HEK293 (cell line): Measurements from ENCODE around the gene MYL6B.
A peak's percentile ranks its signal among the peaks of the same experiment; 100 is the strongest.

Source experiments
- GLIS2 ChIP-seq: fragments of 450-650 bp; formaldehyde crosslinking; IDR thresholded peaks from 2 replicates; pipeline ENCODE4 v1.5.1; 2016; ENCODE audit warnings: missing biosample characterization, missing genetic modification characterization
- MZF1 ChIP-seq: fragments of 450-650 bp; formaldehyde crosslinking; IDR thresholded peaks from 2 replicates; pipeline ENCODE4 v1.5.1; 2017; ENCODE audit warnings: missing biosample characterization, missing genetic modification characterization, borderline replicate concordance
- ZFP41 ChIP-seq: fragments of 450-650 bp; formaldehyde crosslinking; IDR thresholded peaks from 2 replicates; pipeline ENCODE4 v1.5.1; 2016; ENCODE audit warnings: missing biosample characterization, missing genetic modification characterization, borderline replicate concordance
- ZNF121 ChIP-seq: fragments of 450-650 bp; formaldehyde crosslinking; IDR thresholded peaks from 2 replicates; pipeline ENCODE4 v1.5.1; 2016; ENCODE audit warnings: missing biosample characterization, missing genetic modification characterization
- ZNF324 ChIP-seq: fragments of 450-650 bp; formaldehyde crosslinking; IDR thresholded peaks from 2 replicates; pipeline ENCODE4 v1.5.1; 2016; ENCODE audit warnings: missing biosample characterization, missing genetic modification characterization
- ZNF350 ChIP-seq: fragments of 450-650 bp; formaldehyde crosslinking; IDR thresholded peaks from 2 replicates; pipeline ENCODE4 v1.5.0; 2017; ENCODE audit warnings: missing biosample characterization, mild to moderate bottlenecking, missing genetic modification characterization
- ZNF391 ChIP-seq: fragments of 450-650 bp; formaldehyde crosslinking; IDR thresholded peaks from 2 replicates; pipeline ENCODE4 v1.5.1; 2016; ENCODE audit warnings: low read depth, missing biosample characterization, missing genetic modification characterization, borderline replicate concordance
- ZNF473 ChIP-seq: fragments of 450-650 bp; formaldehyde crosslinking; IDR thresholded peaks from 2 replicates; pipeline ENCODE4 v1.5.1; 2017; ENCODE audit warnings: missing biosample characterization, missing genetic modification characterization
- ZNF501 ChIP-seq: fragments of 450-650 bp; formaldehyde crosslinking; IDR thresholded peaks from 2 replicates; pipeline ENCODE4 v1.5.1; 2016; ENCODE audit warnings: missing biosample characterization, missing genetic modification characterization
- ZNF521 ChIP-seq: fragments of 450-650 bp; formaldehyde crosslinking; IDR thresholded peaks from 2 replicates; pipeline ENCODE4 v1.5.1; 2017; ENCODE audit warnings: missing biosample characterization, mild to moderate bottlenecking, missing genetic modification characterization
- ZNF610 ChIP-seq: fragments of 450-650 bp; formaldehyde crosslinking; IDR thresholded peaks from 2 replicates; pipeline ENCODE4 v1.5.1; 2016; ENCODE audit warnings: missing biosample characterization, missing genetic modification characterization, borderline replicate concordance
- ZNF747 ChIP-seq: fragments of 450-650 bp; formaldehyde crosslinking; IDR thresholded peaks from 2 replicates; pipeline ENCODE4 v1.5.1; 2016; ENCODE audit warnings: missing biosample characterization, missing genetic modification characterization
- TF ChIP-seq, protein P1 (sequence below): fragments of 450-650 bp; formaldehyde crosslinking; IDR thresholded peaks from 2 replicates; pipeline ENCODE4 v1.5.1; 2016; ENCODE audit warnings: missing biosample characterization, missing genetic modification characterization, borderline replicate concordance
- TF ChIP-seq, protein P2 (sequence below): fragments of 450-650 bp; formaldehyde crosslinking; IDR thresholded peaks from 2 replicates; pipeline ENCODE4 v1.5.1; 2017; ENCODE audit warnings: missing biosample characterization, missing genetic modification characterization
- TF ChIP-seq, protein P3 (sequence below): fragments of 450-650 bp; formaldehyde crosslinking; IDR thresholded peaks from 2 replicates; pipeline ENCODE4 v1.5.1; 2017; ENCODE audit warnings: missing biosample characterization, missing genetic modification characterization
- TF ChIP-seq, protein P4 (sequence below): fragments of 450-650 bp; formaldehyde crosslinking; IDR thresholded peaks from 2 replicates; pipeline ENCODE4 v1.5.1; 2016; ENCODE audit warnings: missing biosample characterization, missing genetic modification characterization
- TF ChIP-seq, protein P5 (sequence below): fragments of 450-650 bp; formaldehyde crosslinking; IDR thresholded peaks from 2 replicates; pipeline ENCODE4 v1.5.1; 2016; ENCODE audit warnings: missing biosample characterization, missing genetic modification characterization
- TF ChIP-seq, protein P6 (sequence below): fragments of 450-650 bp; formaldehyde crosslinking; IDR thresholded peaks from 2 replicates; pipeline ENCODE4 v1.5.1; 2017; ENCODE audit warnings: missing biosample characterization, missing genetic modification characterization
- TF ChIP-seq, protein P7 (sequence below): sonication (generic); formaldehyde crosslinking; IDR thresholded peaks from 2 replicates; pipeline ENCODE4 v1.8.1; 2022; ENCODE audit warnings: mild to moderate bottlenecking, moderate library complexity, missing genetic modification reagents
- TF ChIP-seq, protein P8 (sequence below): fragments of 450-650 bp; formaldehyde crosslinking; IDR thresholded peaks from 2 replicates; pipeline ENCODE4 v1.5.1; 2016; ENCODE audit warnings: missing biosample characterization, missing genetic modification characterization, borderline replicate concordance

MYL6B gene

DNA sequence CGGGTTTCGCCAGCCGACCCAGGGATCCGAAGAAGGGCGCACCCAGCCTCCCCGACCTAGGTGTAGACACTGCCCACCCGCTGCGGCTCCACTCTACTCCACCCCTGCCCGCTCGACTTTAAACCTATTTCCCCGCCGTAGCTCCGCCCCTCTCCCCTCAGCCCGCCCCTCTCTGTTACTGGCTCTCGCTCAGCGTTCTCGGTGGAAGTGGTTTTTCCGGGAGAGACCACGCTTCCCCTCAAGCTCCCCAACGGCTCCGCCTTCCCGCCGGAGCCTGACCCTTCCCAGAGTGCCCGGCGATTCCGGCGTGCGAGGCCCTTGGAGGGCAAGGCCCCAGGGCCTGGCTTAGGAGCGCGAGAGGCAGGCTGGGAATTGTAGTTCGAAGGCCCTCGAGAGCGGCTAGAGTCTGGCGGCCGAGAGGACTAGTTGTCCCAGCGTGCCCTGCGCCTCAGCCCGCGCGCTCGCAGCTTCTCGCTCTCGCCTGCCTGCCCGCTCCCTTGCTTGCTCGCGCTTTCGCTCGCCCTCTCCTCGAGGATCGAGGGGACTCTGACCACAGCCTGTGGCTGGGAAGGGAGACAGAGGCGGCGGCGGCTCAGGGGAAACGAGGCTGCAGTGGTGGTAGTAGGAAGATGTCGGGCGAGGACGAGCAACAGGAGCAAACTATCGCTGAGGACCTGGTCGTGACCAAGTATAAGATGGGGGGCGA, 48.1 kb upstream of the MYL6B start, which contains the start of gene PA2G4 (continued):
- TF ChIP-seq, protein P1, sequence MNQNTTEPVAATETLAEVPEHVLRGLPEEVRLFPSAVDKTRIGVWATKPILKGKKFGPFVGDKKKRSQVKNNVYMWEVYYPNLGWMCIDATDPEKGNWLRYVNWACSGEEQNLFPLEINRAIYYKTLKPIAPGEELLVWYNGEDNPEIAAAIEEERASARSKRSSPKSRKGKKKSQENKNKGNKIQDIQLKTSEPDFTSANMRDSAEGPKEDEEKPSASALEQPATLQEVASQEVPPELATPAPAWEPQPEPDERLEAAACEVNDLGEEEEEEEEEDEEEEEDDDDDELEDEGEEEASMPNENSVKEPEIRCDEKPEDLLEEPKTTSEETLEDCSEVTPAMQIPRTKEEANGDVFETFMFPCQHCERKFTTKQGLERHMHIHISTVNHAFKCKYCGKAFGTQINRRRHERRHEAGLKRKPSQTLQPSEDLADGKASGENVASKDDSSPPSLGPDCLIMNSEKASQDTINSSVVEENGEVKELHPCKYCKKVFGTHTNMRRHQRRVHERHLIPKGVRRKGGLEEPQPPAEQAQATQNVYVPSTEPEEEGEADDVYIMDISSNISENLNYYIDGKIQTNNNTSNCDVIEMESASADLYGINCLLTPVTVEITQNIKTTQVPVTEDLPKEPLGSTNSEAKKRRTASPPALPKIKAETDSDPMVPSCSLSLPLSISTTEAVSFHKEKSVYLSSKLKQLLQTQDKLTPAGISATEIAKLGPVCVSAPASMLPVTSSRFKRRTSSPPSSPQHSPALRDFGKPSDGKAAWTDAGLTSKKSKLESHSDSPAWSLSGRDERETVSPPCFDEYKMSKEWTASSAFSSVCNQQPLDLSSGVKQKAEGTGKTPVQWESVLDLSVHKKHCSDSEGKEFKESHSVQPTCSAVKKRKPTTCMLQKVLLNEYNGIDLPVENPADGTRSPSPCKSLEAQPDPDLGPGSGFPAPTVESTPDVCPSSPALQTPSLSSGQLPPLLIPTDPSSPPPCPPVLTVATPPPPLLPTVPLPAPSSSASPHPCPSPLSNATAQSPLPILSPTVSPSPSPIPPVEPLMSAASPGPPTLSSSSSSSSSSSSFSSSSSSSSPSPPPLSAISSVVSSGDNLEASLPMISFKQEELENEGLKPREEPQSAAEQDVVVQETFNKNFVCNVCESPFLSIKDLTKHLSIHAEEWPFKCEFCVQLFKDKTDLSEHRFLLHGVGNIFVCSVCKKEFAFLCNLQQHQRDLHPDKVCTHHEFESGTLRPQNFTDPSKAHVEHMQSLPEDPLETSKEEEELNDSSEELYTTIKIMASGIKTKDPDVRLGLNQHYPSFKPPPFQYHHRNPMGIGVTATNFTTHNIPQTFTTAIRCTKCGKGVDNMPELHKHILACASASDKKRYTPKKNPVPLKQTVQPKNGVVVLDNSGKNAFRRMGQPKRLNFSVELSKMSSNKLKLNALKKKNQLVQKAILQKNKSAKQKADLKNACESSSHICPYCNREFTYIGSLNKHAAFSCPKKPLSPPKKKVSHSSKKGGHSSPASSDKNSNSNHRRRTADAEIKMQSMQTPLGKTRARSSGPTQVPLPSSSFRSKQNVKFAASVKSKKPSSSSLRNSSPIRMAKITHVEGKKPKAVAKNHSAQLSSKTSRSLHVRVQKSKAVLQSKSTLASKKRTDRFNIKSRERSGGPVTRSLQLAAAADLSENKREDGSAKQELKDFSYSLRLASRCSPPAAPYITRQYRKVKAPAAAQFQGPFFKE, result no peak
- TF ChIP-seq, protein P2, sequence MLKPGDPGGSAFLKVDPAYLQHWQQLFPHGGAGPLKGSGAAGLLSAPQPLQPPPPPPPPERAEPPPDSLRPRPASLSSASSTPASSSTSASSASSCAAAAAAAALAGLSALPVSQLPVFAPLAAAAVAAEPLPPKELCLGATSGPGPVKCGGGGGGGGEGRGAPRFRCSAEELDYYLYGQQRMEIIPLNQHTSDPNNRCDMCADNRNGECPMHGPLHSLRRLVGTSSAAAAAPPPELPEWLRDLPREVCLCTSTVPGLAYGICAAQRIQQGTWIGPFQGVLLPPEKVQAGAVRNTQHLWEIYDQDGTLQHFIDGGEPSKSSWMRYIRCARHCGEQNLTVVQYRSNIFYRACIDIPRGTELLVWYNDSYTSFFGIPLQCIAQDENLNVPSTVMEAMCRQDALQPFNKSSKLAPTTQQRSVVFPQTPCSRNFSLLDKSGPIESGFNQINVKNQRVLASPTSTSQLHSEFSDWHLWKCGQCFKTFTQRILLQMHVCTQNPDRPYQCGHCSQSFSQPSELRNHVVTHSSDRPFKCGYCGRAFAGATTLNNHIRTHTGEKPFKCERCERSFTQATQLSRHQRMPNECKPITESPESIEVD (tag by site-specific recombination), result no peak
- TF ChIP-seq ZNF391 (tag by site-specific recombination) (no peak; the same call in 1 of the 2 replicates), ZNF501 (peak; percentile 81), ZNF747 (no peak), ZNF473 (tag by site-specific recombination) (no peak), ZNF121 (tag by site-specific recombination) (no peak), ZNF324 (tag by site-specific recombination) (no peak), GLIS2 (peak; percentile 92), ZFP41 (tag by site-specific recombination) (no peak), MZF1 (tag by site-specific recombination) (no peak), ZNF350 (no peak), ZNF610 (no peak; the same call in 1 of the 2 replicates), ZNF521 (tag by site-specific recombination) (no peak)
- TF ChIP-seq, protein P3, sequence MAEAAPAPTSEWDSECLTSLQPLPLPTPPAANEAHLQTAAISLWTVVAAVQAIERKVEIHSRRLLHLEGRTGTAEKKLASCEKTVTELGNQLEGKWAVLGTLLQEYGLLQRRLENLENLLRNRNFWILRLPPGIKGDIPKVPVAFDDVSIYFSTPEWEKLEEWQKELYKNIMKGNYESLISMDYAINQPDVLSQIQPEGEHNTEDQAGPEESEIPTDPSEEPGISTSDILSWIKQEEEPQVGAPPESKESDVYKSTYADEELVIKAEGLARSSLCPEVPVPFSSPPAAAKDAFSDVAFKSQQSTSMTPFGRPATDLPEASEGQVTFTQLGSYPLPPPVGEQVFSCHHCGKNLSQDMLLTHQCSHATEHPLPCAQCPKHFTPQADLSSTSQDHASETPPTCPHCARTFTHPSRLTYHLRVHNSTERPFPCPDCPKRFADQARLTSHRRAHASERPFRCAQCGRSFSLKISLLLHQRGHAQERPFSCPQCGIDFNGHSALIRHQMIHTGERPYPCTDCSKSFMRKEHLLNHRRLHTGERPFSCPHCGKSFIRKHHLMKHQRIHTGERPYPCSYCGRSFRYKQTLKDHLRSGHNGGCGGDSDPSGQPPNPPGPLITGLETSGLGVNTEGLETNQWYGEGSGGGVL (tag by site-specific recombination), result peak; percentile 17; the same call in 1 of the 2 replicates
- TF ChIP-seq, protein P4, sequence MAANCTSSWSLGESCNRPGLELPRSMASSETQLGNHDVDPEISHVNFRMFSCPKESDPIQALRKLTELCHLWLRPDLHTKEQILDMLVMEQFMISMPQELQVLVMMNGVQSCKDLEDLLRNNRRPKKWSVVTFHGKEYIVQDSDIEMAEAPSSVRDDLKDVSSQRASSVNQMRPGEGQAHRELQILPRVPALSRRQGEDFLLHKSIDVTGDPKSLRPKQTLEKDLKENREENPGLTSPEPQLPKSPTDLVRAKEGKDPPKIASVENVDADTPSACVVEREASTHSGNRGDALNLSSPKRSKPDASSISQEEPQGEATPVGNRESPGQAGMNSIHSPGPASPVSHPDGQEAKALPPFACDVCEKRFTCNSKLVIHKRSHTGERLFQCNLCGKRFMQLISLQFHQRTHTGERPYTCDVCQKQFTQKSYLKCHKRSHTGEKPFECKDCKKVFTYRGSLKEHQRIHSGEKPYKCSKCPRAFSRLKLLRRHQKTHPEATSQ (tag by site-specific recombination), result no peak
- TF ChIP-seq, protein P5, sequence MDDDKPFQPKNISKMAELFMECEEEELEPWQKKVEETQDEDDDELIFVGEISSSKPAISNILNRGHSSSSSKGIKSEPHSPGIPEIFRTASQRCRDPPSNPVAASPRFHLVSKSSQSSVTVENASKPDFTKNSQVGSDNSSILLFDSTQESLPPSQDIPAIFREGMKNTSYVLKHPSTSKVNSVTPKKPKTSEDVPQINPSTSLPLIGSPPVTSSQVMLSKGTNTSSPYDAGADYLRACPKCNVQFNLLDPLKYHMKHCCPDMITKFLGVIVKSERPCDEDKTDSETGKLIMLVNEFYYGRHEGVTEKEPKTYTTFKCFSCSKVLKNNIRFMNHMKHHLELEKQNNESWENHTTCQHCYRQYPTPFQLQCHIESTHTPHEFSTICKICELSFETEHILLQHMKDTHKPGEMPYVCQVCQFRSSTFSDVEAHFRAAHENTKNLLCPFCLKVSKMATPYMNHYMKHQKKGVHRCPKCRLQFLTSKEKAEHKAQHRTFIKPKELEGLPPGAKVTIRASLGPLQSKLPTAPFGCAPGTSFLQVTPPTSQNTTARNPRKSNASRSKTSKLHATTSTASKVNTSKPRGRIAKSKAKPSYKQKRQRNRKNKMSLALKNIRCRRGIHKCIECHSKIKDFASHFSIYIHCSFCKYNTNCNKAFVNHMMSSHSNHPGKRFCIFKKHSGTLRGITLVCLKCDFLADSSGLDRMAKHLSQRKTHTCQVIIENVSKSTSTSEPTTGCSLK (tag by site-specific recombination), result no peak
- TF ChIP-seq, protein P6, sequence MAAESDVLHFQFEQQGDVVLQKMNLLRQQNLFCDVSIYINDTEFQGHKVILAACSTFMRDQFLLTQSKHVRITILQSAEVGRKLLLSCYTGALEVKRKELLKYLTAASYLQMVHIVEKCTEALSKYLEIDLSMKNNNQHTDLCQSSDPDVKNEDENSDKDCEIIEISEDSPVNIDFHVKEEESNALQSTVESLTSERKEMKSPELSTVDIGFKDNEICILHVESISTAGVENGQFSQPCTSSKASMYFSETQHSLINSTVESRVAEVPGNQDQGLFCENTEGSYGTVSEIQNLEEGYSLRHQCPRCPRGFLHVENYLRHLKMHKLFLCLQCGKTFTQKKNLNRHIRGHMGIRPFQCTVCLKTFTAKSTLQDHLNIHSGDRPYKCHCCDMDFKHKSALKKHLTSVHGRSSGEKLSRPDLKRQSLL (tag by site-specific recombination), result peak; percentile 95
- TF ChIP-seq, protein P7, sequence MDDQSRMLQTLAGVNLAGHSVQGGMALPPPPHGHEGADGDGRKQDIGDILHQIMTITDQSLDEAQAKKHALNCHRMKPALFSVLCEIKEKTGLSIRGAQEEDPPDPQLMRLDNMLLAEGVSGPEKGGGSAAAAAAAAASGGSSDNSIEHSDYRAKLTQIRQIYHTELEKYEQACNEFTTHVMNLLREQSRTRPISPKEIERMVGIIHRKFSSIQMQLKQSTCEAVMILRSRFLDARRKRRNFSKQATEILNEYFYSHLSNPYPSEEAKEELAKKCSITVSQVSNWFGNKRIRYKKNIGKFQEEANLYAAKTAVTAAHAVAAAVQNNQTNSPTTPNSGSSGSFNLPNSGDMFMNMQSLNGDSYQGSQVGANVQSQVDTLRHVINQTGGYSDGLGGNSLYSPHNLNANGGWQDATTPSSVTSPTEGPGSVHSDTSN (CRISPR knock-in tag), result peak; percentile 72; the same call in 1 of the 2 replicates
- TF ChIP-seq, protein P8, sequence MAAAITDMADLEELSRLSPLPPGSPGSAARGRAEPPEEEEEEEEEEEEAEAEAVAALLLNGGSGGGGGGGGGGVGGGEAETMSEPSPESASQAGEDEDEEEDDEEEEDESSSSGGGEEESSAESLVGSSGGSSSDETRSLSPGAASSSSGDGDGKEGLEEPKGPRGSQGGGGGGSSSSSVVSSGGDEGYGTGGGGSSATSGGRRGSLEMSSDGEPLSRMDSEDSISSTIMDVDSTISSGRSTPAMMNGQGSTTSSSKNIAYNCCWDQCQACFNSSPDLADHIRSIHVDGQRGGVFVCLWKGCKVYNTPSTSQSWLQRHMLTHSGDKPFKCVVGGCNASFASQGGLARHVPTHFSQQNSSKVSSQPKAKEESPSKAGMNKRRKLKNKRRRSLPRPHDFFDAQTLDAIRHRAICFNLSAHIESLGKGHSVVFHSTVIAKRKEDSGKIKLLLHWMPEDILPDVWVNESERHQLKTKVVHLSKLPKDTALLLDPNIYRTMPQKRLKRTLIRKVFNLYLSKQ (tag by site-specific recombination), result no peak
